SK-N-MC (cell line): ENCODE data around the gene MCM7.

Source experiments
- EZH2 ChIP-seq: fragments of 200-600 bp; sonication (generic); IDR thresholded peaks from one replicate; pipeline ENCODE4 v1.6.1; 2017; ENCODE audit warnings: antibody characterized with exemption
- FOXP2 ChIP-seq: optimal IDR thresholded peaks from 2 replicates; pipeline ENCODE3; 2011; ENCODE audit warnings: mild to moderate bottlenecking, moderate library complexity; ENCODE audit not compliant: insufficient read depth; ENCODE audit errors: extremely low read length, control extremely low read depth
- POLR2AphosphoS5 ChIP-seq: IDR thresholded peaks from 2 replicates; pipeline ENCODE4 v1.6.1; 2012; ENCODE audit warnings: mild to moderate bottlenecking, low read depth, low read length, borderline replicate concordance

DNA sequence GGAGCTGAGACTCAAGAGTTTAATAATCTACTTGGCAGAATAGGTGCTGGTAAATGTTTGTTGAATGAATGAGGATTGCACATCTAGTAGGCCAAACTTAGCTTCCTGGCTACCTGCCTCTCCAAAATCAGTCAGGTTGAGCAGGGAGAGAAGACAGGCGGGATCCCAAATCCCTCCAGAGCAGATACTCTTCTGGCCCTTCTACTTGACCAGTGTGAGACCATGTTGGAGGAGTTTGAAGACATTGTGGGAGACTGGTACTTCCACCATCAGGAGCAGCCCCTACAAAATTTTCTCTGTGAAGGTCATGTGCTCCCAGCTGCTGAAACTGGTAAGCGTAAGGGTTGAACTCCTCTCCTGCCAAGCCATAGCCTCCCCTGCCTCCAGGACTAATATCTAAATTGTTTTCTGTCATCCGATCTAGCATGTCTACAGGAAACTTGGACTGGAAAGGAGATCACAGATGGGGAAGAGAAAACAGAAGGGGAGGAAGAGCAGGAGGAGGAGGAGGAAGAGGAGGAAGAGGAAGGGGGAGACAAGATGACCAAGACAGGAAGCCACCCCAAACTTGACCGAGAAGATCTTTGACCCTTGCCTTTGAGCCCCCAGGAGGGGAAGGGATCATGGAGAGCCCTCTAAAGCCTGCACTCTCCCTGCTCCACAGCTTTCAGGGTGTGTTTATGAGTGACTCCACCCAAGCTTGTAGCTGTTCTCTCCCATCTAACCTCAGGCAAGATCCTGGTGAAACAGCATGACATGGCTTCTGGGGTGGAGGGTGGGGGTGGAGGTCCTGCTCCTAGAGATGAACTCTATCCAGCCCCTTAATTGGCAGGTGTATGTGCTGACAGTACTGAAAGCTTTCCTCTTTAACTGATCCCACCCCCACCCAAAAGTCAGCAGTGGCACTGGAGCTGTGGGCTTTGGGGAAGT lies 23.4 kb upstream of the MCM7 start:
- no peak for TF ChIP-seq POLR2AphosphoS5
- no peak for TF ChIP-seq EZH2
- TF ChIP-seq FOXP2 = no peak
